ENCODE results near the gene C11orf24.

GRCh38 chr11:68315171-68315920 is 43.6 kb upstream of the C11orf24 start:
- TF ChIP-seq CTCF (conservative IDR thresholded peaks at IDR 0.05; ENCODE audit: low read length) (no peak), EZH2phosphoT487 (IDR thresholded peaks at IDR 0.05; ENCODE audit: borderline replicate concordance) (no peak)

All from Loucy (cell line).